Measurements from ENCODE around the gene CTTNBP2NL.

The CTTNBP2NL gene

GRCh38 chr1:112369392-112370285, 26.4 kb upstream of the CTTNBP2NL start:
- H3K4me2 ChIP-seq (ENCODE audit: low read depth, low read length, poor library complexity, severe bottlenecking), result no peak overlapping the region
- no peaks in the 10 kb centered on the region for H4K20me1 ChIP-seq (ENCODE audit: insufficient read depth, low read length, poor library complexity, severe bottlenecking)
- no peaks in the 10 kb centered on the region for H3K4me1 ChIP-seq (ENCODE audit: insufficient read depth, low read length, poor library complexity, severe bottlenecking)
- no peaks in the 10 kb centered on the region for H3K9me3 ChIP-seq (ENCODE audit: insufficient read depth, low read depth, low read length)
- no peaks in the 10 kb centered on the region for H3K9me2 ChIP-seq (replicated peaks; ENCODE audit: low read depth, low read length)
- no peaks in the 10 kb centered on the region for H3F3A ChIP-seq (ENCODE audit: low read depth)
- no peak overlapping the region for H3K4me3 ChIP-seq (ENCODE audit: low read length, poor library complexity, severe bottlenecking)
- H3K9ac ChIP-seq (ENCODE audit: low read depth, low read length, poor library complexity, severe bottlenecking), result no peak overlapping the region
- TF ChIP-seq EZH2phosphoT487 (IDR thresholded peaks at IDR 0.05; ENCODE audit: borderline replicate concordance) (no peak), CTCF (conservative IDR thresholded peaks at IDR 0.05; ENCODE audit: low read length) (peak; percentile 98)
- no peaks in the 10 kb centered on the region for H3K36me3 ChIP-seq (ENCODE audit: insufficient read depth, low read length)
- no peaks in the 10 kb centered on the region for H3K27me3 ChIP-seq (ENCODE audit: insufficient read depth, low read length, poor library complexity, severe bottlenecking)
- H3K79me2 ChIP-seq (ENCODE audit: insufficient read depth, low read length), result no peaks in the 10 kb centered on the region
- H2AFZ ChIP-seq (ENCODE audit: low read length), result no peak overlapping the region

GRCh38 chr1:112370996-112371395, 25.0 kb upstream of the CTTNBP2NL start:
- no peak overlapping the region for H2AFZ ChIP-seq (ENCODE audit: low read length)
- no peaks in the 10 kb centered on the region for H4K20me1 ChIP-seq (ENCODE audit: insufficient read depth, low read length, poor library complexity, severe bottlenecking)
- H3K4me3 ChIP-seq (ENCODE audit: low read length, poor library complexity, severe bottlenecking), result no peak overlapping the region
- no peak overlapping the region for H3K4me2 ChIP-seq (ENCODE audit: low read depth, low read length, poor library complexity, severe bottlenecking)
- H3K9me2 ChIP-seq (replicated peaks; ENCODE audit: low read depth, low read length), result no peaks in the 10 kb centered on the region
- no peaks in the 10 kb centered on the region for H3K27me3 ChIP-seq (ENCODE audit: insufficient read depth, low read length, poor library complexity, severe bottlenecking)
- no peak overlapping the region for H3K9ac ChIP-seq (ENCODE audit: low read depth, low read length, poor library complexity, severe bottlenecking)
- no peaks in the 10 kb centered on the region for H3K79me2 ChIP-seq (ENCODE audit: insufficient read depth, low read length)
- H3K9me3 ChIP-seq (ENCODE audit: insufficient read depth, low read depth, low read length), result no peaks in the 10 kb centered on the region
- TF ChIP-seq CTCF (conservative IDR thresholded peaks at IDR 0.05; ENCODE audit: low read length), result no peak
- no peak for TF ChIP-seq EZH2phosphoT487 (IDR thresholded peaks at IDR 0.05; ENCODE audit: borderline replicate concordance)
- H3K4me1 ChIP-seq (ENCODE audit: insufficient read depth, low read length, poor library complexity, severe bottlenecking), result no peaks in the 10 kb centered on the region
- H3K36me3 ChIP-seq (ENCODE audit: insufficient read depth, low read length), result no peaks in the 10 kb centered on the region
- no peaks in the 10 kb centered on the region for H3F3A ChIP-seq (ENCODE audit: low read depth)

GRCh38 chr1:112371775-112372174, 24.2 kb upstream of the CTTNBP2NL start:
- no peak overlapping the region for H3K4me2 ChIP-seq (ENCODE audit: low read depth, low read length, poor library complexity, severe bottlenecking)
- H3K36me3 ChIP-seq (ENCODE audit: insufficient read depth, low read length), result no peaks in the 10 kb centered on the region
- no peaks in the 10 kb centered on the region for H3K27me3 ChIP-seq (ENCODE audit: insufficient read depth, low read length, poor library complexity, severe bottlenecking)
- no peak overlapping the region for H3K4me3 ChIP-seq (ENCODE audit: low read length, poor library complexity, severe bottlenecking)
- H3K9me2 ChIP-seq (replicated peaks; ENCODE audit: low read depth, low read length), result no peaks in the 10 kb centered on the region
- H3K4me1 ChIP-seq (ENCODE audit: insufficient read depth, low read length, poor library complexity, severe bottlenecking), result no peaks in the 10 kb centered on the region
- no peak for TF ChIP-seq CTCF (conservative IDR thresholded peaks at IDR 0.05; ENCODE audit: low read length)
- no peak for TF ChIP-seq EZH2phosphoT487 (IDR thresholded peaks at IDR 0.05; ENCODE audit: borderline replicate concordance)
- no peaks in the 10 kb centered on the region for H3K79me2 ChIP-seq (ENCODE audit: insufficient read depth, low read length)
- no peaks in the 10 kb centered on the region for H3K9me3 ChIP-seq (ENCODE audit: insufficient read depth, low read depth, low read length)
- no peaks in the 10 kb centered on the region for H3F3A ChIP-seq (ENCODE audit: low read depth)
- H4K20me1 ChIP-seq (ENCODE audit: insufficient read depth, low read length, poor library complexity, severe bottlenecking), result no peaks in the 10 kb centered on the region
- H2AFZ ChIP-seq (ENCODE audit: low read length), result no peak overlapping the region
- H3K9ac ChIP-seq (ENCODE audit: low read depth, low read length, poor library complexity, severe bottlenecking), result no peak overlapping the region
